RPMI7951 (cell line): Measurements from ENCODE around the gene SLC16A10. TPM values are rescaled to one million over a fixed set of nuclear protein-coding genes. Genes with fewer than 3 reads are reported as not detected.
A peak's percentile ranks its signal among the peaks of the same experiment; 100 is the strongest.
"Not testable (repeated sequence)": the region's sequence is repeated elsewhere in the genome, so short reads cannot be mapped to it uniquely, and the experiment has no call there.

ENCODE experiments used
- DNase-seq: peaks from one replicate; pipeline ENCODE4 v3.0.0-alpha.2; 2012; ENCODE audit warnings: low read depth
- total RNA-seq: library from RNA; depleted of rRNA; stranded (reverse); fragments of >200 nt; shearing (Covaris generic); gene quantifications from 2 replicates; pipeline ENCODE4 v1.2.3, GENCODE V29; 2014

SLC16A10 gene
- total RNA-seq, 1 experiment from 2014 or later = not detected

DNA sequence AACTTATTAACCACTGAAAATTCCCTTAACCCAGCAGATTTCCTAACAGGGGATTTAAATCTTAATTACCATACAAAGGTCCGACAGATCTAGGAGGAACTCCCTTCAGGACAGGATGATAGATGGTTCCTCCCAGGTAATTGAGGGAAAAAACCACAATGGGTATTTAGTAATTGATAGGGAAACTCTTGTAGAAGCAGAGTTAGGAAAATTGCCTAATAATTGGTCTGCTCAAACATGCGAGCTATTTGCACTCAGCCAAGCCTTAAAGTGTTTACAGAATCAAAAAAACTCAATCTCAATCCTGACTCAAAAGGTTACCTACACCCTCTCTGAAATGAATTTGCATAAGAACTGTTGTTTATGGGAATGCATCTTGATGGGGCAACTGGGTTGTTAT is 45.4 kb downstream of the SLC16A10 start:
- not testable (repeated sequence) for DNase-seq

DNA sequence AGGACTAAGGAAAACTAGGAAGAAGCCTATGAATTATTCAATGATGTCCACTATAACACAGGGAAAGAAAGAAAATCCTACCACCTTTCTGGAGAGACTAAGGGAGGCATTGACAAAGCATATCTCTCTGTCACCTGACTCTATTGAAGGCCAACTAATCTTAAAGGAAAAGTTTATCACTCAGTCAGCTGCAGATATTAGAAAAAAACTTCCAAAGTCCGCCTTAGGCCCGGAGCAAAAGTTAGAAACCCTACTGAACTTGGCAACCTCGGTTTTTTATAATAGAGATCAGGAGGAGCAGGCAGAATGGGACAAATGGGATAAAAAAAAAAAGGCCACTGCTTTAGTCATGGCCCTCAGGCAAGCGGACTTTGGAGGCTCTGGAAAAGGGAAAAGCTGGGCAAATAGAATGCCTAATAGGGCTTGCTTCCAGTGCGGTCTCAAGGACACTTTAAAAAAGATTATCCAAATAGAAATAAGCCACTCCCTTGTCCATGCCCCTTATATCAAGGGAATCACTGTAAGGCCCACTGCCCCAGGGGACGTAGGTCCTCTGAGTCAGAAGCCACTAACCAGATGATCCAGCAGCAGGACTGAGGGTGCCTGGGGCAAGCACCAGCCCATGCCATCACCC is 47.0 kb downstream of the SLC16A10 start:
- peak; percentile 80 for DNase-seq

DNA sequence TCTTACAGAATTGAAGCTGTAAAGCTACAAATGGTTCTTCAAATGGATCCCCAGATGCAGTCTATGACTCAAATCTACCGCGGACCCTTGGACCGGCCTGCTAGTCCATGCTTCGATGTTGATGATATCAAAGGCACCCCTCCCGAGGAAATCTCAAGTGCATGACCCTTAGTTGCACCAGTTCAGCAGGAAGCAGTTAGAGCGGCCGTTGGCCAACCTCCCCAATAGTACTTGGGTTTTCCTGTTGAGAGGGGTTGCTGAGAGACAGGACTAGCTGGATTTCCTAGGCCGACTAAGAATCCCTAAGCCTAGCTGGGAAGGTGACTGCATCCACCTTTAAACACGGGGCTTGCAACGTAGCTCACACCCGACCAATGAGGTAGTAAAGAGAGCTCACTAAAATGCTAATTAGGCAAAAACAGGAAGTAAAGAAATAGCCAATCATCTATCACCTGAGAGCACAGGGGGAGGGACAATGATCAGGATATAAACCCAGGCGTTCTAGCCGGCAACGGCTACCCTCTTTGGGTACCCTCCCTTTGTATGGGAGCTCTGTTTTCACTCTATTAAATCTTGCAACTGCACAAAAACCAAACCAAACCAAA is 50.3 kb downstream of the SLC16A10 start:
- not testable (repeated sequence) for DNase-seq

DNA sequence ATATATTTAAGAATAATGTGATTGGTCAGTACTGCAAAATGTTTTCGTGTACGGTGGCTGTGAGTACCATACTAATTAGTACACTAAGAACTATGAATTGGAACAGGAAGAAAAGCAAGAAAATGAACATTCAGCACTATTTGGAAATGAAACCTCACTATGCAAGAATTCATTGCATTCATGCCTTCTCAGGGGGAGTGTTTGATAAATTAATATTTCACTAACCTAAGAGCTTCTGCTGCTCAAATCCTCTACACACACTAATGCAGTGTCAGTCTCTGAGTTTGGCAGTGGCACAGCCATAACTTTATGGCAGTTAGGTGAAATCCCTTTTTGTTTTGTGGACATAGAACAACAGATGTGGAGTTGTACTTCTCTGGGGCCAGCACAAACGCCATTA is 60.1 kb downstream of the SLC16A10 start:
- DNase-seq = no peak

DNA sequence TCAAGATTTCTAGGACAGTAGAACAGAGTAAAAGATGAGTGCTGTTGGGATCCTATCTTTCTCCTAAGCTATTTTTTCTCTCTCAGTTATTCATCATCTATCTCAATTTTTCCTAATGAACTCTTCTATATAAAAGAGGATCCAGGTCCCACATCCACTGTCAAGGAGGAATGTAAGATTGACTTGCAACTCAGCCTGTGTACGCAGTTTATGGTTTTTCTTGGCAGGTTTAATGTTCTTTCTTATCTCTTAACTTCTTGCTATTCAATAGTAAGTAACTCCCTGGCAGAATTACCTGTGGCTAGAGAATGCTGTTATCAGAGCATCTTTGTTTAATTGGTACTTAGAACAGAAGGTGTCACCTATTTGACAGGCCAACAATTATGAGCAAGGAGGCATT is 60.8 kb downstream of the SLC16A10 start:
- DNase-seq = no peak

DNA sequence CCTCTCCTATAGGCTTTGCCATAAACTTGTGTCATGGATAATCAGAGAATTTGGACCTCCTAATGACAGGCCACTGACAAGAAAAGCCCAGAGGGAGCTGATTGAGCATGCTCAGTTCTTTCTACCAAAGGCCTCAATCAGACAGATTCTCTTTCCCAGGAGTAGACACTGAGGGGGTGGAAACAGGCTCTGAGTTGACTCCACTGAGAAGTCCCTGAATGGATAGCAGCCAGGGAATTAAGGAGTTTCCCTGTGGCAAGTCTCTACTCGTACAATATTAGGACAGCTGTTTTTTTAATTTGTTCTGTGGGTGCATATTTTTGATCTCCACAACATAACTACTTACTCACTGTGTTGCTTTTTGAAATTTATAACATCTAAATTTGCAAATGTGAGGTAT is 63.3 kb downstream of the SLC16A10 start:
- DNase-seq = no peak

DNA sequence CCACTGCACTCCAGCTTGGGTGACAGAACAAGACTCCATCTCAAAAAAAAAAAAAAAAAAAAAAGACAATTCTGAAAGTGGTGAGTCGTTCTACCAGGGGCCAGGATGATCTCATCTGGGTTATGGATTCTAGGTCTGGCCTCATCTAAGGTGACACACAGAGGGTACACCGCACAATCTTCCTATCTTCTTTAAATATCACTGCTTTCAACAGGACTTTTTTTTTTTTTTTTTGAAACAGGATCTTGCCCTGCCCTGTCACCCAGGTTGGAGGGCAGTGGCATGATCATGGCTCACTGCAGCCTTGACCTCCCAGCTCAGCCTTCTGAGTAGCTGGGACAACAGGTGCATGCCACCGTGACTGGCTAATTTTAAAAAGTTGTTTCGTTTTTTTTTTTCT is 67.7 kb downstream of the SLC16A10 start:
- DNase-seq = no peak

DNA sequence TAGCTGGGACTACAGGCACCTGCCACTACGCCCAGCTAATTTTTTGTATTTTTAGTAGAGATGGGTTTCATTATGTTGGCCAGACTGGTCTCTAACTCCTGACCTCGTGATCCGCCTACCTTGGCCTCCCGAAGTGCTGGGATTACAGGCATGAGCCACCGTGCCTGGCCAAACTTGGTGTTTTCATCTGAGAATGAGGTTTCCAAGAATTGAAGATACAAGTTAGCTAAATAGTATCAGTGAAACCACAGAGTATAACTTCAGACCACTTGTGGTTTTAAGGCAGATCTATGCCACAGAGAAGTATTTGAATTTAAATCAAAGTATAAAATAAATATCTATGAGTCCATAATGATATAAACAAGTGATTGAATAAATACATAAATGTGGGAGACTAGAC is 70.1 kb downstream of the SLC16A10 start:
- DNase-seq = no peak

DNA sequence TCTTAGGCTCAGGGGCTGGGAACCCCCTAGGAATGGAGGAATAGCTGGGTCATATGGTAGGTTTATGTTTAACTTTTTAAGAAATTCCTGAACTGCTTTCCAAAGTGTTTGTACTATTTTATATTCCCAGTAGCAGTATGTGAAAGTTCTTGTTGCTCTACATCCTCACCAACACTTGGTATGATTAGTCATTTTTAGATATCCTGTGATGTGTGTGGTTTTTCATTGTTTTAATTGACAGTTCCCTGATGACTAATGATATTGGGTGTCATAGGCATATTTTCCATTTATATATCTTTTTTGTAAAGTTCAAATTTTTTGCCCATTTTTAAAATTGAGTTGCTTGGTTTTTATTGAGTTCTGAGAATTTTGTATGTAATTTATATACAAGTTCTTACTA is 72.3 kb downstream of the SLC16A10 start:
- DNase-seq = no peak

DNA sequence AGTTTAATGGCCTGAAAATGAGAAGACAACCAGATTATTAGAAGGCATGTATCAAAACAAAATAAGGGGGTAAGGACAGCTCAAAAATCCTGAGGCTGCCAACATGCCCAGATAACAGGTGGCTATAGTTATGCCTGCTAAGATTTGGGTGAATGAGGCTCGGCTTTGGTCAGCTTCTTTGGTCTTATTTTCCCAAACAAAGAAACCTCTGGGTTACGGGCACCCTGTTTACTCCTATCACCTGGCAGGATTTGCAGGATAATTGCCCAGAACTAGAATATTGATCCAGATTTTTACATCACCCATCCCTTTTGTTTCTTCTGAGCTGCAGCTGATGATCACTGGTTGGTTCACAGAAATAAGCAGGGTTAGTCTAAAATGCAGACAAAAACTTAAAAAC is 74.3 kb downstream of the SLC16A10 start:
- no peak for DNase-seq

DNA sequence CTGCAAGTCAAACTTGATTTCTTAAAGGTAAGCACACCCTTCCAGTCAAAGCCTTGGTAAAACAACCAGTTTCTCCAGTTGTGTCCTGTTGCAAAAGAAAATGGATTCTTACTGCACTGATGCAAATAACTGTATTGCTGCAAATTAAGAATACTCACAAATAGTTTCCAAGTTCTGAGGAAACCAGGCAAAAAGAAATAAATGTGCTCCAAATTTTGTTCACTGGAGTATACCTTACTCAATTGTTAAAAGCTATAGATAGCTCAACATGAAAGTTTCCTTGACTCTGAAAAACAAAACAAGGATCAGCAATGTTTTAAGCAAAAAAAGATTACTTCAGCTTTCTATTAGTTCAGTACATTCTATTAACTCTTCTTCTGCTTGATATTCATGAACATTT is 75.2 kb downstream of the SLC16A10 start:
- DNase-seq = no peak

DNA sequence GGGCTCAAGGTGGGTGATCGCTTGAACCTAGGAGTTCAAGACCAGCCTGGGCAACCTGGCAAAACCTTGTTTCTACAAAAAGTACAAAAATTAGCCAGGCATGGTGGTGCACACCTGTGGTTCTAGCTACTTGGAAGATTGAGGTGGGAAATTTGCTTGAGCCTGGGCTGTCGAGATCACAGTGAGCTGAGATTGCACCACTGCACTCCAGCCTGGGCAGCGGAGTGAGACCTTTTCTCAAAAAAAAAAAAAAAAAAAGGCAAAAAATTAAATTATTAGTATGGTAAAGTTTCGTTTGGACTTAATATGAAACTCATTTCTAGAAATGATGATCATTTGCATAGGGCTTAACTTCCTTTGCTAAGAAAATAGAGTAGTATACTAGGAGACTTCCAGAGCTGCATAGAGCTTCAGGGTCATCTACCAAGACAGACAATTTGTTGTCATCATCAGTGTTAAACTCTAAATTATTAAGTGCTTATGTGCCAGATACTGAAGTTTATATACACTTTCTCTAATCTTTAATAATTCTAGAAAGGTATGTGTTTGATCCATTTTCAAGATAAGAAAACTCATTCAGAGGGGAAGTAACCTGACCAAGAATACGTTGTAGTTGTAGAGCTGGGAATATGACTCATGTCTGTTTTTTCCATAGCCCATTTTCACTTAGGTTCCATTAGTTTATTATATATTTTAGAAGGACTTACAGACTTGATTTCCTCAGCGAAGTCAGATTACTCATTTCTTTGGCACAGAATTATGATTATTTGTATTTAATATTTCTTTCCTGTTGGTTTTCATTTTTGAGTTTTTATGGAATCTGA is 84.5 kb downstream of the SLC16A10 start:
- DNase-seq = no peak

DNA sequence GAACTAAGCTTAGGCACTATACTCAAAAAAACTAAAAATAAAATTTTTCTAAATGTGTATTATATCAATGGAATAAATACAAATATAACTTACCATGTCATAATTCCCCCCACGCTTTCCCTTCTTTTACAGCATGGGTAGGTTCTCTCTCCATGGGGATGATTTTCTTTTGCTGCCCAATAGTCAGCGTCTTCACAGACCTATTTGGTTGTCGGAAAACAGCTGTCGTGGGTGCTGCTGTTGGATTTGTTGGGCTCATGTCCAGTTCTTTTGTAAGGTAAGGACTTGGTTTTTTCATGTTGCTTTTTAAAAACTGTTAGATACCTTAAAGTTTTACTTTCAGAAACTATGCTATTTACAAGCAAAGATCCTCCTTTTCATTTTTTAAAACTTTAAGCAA is 85.3 kb downstream of the SLC16A10 start:
- no peak for DNase-seq

DNA sequence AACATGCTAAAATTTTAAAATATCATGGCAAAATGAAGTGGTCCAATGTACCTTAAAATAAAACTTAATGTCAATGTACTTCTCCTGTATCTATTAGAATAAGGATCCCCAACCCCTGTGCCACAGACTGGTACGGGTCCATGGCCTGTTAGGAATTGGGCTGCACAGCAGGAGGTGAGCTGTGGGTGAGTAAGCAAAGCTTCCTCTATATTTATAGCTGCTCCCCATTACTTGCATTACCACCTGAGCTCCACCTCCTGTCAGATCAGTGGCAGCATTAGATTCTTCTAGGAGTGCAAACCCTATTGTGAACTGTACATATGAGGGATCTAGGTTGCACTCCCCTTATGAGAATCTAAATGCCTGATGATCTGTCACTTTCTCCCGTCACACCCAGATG is 86.0 kb downstream of the SLC16A10 start:
- no peak for DNase-seq

DNA sequence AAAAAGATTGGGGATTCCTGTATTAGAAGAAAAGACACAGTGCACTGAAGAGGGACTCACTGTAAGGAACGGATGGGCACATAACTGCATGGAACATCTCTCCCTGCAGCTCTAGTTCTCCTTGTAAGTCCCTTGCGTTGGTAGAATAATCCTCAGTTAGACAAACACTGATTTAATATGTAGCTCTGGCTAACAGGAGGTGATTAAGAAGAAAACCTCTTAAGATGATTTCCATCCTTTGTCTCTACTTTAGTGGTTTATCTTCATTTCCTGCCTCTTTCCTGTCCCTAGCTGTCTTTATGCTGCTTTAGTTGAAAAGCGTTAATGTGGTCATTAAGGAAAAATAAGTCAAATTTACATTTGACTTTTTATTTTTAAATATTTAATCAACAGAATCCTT is 86.6 kb downstream of the SLC16A10 start:
- DNase-seq = no peak

DNA sequence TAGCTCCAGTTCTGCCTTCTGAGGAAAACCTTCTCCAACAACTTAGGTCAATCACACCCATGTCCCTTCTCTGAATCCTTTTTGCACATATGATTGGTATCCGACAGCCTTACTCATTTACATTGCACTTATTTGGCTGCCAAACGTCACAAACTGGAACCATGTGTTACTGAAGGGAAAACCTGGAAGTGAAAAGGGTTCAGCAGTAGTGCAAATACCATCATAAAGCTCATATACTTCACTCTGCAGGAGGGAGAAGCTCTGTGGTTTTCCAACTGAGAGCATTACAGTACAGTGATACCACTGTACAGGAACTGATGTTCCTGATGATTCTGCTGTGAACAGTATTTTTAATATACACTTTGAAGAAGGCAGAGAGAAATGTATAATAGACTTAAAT is 87.8 kb downstream of the SLC16A10 start:
- no peak for DNase-seq

DNA sequence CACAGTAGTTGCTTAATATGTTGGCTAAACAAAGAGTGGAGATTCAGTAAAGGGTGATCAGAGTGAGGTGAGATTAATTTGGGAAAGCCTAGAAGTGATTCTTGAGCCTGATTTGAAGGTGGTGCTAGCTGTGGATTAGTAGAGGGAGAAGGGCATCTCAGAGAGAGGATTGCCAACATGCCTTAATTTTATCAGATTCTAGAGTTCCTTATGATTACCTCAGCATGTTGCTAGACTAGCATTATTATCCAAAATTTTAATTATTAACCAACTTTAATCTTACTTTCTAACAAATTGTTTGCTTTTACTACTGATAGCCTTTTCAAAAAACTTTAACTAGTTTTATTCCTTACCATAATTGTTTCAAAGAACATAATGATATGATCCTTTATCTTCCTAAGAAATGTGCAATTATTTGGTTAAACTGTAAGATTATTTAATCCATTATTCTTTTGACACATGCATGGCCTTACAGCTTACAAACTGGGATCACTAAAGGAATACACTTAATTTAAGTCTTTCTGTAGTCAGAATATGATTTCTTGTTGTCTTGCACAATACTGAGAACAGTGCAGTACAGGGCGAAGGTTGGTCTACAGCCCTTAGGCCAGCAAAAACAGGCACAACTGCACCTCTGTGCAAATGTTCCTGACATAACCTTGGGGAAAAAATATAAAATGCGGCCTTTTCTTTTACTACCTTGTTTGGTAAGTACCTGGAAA is 88.9 kb downstream of the SLC16A10 start:
- DNase-seq = no peak

DNA sequence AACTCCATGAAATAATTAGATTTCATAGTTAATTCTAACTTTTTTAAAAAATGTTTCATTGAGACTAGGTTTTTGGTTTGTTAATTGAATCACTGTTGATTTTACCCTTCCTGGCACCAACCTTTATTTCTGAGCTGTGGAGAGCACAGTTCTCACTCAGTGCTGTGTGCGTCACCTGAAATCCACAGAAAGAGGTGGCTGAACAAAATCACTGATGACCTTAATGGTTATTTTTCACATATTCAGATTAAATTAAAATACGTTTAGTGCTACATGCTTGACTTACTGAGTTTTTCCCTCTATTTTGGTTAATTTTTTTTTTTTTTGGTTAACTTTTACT is 89.4 kb downstream of the SLC16A10 start:
- no peak for DNase-seq

DNA sequence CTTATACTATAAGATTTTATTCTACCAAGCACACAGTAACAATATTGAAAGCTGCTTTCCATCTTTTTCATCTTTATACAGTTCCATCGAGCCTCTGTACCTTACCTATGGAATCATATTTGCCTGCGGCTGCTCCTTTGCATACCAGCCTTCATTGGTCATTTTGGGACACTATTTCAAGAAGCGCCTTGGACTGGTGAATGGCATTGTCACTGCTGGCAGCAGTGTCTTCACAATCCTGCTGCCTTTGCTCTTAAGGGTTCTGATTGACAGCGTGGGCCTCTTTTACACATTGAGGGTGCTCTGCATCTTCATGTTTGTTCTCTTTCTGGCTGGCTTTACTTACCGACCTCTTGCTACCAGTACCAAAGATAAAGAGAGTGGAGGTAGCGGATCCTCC is 89.8 kb downstream of the SLC16A10 start:
- DNase-seq = no peak

DNA sequence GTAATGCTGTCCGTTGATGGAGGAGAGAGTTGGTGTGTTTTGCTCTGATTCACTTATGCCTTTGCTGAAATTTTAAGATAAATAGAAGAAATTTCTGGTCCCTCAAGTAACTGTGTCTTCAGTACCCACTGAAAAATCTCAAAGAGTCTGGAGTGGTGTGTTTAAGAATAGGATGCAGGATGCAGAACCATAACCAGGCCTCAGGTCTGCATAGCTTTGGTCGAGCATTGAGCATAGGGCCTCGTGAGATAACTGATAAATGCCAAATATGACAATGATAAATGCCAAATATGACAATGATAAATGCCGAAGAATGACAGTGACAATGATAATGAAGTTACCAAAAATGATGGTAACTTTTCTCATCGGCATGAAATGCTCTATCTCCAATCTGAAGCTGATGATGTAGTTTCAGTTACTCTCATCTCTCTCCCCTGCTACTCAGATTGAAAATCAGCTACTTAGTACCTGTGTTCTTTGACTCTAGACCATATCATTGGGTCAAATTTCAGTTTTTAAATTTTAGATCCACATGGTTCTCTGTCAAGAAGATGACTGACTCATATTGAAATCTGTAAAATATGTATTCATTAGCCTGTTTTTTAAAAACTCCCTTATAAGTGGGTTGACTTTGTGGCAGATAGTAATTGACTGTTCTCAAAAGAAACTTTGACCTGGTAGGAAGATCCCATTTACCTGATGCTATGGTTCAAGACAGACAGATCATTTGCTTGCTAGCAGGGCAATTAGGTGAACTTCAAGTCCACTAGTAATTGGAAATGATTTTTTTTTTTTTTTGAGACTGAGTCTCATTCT is 96.6 kb downstream of the SLC16A10 start:
- no peak for DNase-seq

DNA sequence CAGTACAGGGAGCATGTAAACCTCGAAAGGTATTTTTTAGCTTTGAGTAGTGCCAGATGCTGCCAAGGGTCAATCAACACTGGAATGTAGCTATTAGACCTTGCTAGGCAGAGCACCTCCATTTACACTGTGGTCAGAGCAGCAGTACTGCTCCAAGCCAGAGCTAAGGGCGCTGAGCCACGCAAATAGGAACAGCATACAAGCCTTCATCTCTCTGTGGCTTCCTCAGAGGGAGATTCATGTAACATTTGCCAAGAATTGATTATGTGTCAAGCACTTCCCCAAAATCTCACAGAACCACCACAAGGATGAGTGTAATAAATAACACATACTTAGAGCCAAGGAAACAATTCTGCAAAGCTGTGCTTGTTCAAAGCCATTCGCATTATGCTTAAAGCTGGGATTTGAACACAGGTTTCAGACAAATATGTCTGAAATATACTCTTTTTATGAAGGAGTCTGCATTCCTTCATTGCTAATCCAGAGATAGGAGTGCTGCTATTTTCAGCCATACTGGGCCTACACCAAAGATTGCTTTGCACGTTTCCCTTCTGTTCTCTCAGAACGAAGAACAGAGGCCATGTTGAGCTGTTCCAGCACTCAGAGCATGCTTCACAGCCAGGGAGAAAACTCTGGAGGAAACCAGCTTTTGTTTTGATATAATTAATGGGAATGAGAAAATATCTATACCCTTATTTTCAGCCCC is 97.7 kb downstream of the SLC16A10 start:
- DNase-seq = no peak
